T-helper 1 cell (primary cell): Measurements from ENCODE around the gene PRR20G.
A peak's percentile ranks its signal among the peaks of the same experiment; 100 is the strongest.
"Not testable (repeated sequence)": the region's sequence is repeated elsewhere in the genome, so short reads cannot be mapped to it uniquely, and the experiment has no call there.

ENCODE experiments used
- DNase-seq, 5 donors: peaks; one replicate each; pipeline ENCODE4 v3.0.0-alpha.2; 2012 to 2020

The PRR20G gene

GRCh38 chr3:127296959-127297358, 9.1 kb upstream of the PRR20G start:
- no peak for DNase-seq

DNA sequence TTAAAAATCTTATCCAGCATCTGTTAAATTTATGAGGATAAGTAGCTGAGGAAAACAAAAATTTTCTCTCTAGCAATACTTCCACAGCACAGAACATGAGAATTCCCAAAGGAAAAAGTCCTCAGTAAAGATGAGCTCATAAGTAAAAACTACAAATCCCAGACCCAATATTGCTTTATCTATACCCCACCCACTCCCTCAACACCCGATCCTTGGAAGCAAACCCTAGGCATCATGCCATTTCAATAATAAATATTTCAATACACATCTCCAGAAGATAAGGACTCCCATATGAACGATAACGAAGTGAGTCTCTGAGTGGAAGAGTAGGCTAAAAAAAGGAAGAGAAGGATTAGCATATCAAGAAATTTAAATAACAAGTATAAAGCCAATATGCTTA, 8.3 kb upstream of the PRR20G start:
- no peak for DNase-seq

DNA sequence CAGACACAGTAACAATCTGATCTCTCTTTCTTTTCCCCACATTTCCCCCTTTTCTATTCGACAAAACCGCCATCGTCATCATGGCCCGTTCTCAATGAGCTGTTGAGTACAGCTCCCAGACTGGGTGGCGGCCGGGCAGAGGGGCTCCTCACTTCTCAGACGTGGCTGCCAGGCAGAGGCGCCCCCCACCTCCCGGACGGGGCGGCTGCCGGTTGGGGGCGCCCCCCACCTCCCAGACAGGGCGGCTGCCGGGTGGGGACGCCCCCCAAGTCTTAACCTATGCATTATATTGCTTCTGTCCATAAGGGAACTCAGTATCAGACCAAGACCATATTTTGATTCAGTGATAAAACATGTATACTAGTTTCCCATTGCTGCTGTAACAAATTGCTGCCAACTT, 5.8 kb upstream of the PRR20G start:
- not testable (repeated sequence) for DNase-seq

DNA sequence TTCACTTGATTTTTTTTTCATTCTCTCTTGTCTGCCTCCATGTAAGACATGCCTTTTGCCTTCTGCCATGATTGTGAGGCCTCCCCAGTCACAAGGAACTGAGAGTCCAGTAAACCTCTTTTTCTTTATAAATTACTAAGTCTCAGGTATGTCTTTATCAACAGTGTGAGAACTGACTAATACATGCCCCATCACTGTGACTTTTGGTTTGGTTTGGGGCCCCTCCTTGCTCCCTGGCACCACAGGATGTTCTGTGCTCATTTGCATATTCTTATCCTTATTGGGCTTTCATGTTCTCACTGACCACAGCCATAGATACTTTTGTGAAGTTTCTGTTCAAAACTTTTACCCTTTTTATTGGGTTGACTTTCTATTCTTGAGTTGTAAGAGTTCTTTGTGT, 3.8 kb upstream of the PRR20G start:
- no peak for DNase-seq

GRCh38 chr3:127291114-127291513, 3.3 kb upstream of the PRR20G start:
- DNase-seq, result no peak

- peak in 1 of 5 donors; percentile 4 for DNase-seq
These were observed 2.1 kb upstream of the PRR20G start for GRCh38 chr3:127289706-127290575.

- peak in 1 of 5 donors; percentile 25 for DNase-seq
These were observed 1.3 kb upstream of the PRR20G start for GRCh38 chr3:127288921-127289705.

GRCh38 chr3:127288343-127288742, 497 bp upstream of the PRR20G start:
- no peak for DNase-seq

- DNase-seq, result no peak
These were observed 1.2 kb downstream of the PRR20G start for GRCh38 chr3:127286571-127287140.

GRCh38 chr3:127284258-127284657, 3.6 kb downstream of the PRR20G start:
- no peak for DNase-seq

DNA sequence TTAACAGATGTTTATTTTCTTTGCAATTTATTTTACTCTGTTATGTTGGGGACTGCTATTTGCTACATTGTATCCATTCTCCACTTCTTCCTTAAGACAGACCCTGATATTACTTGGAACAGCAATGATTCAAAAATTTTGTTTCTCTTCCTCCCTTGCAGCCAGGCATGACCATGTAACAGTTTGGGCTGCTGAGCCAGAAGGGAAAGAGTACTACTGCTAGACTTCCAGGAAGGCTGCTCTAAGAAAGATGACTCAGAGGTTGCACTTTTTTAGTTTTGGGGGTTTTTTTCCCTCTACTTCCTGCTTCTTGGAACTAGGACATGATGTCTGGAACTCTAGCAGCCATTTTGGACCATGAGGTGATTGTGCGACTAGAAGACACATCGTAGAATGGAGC, 10.3 kb downstream of the PRR20G start:
- DNase-seq, result no peak

- no peak for DNase-seq
These were observed 10.9 kb downstream of the PRR20G start for GRCh38 chr3:127276995-127277394.

DNA sequence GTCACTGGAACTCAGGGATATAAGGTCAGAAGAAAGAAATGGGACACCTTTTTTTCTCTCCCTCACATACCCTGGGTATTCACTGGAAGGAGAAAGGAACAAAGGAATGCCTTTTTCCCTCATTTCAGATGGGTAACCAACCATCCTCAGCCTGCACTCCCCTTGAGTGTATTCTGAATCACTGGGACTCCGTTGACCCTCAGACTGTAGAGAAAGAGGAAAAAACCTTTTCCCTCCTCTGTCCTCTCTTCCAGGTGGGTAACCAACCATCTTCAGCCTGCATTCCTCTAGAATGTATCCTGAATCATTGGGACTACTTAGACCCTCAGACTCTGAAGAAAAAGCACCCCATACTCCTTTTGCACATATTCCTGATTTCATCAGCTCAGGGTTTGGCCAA, 11.4 kb downstream of the PRR20G start:
- no peak for DNase-seq

- no peak for DNase-seq
These were observed 12.5 kb downstream of the PRR20G start for GRCh38 chr3:127275287-127275781.

- DNase-seq, result no peak
These were observed 13.6 kb downstream of the PRR20G start for GRCh38 chr3:127274200-127274760.

DNA sequence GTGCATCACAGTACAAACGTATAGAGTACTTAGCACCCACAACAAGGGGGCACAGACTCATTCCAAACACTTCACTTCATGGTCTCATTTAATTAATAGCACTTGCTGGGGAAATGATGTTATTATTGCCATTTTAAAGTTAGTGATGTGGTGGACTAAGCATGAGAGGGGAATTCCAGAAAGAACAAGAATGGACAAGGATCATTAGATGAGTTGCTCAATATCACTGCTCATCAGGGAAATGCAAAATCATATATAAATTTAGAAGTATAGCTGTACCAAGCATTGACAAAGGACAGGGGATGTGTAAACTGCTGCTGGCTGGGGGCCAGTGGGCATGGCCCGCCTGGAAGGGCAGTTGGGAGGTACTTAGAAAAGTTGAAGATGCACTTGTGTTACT, 14.6 kb downstream of the PRR20G start:
- no peak for DNase-seq

- no peak for DNase-seq
These were observed 21.7 kb downstream of the PRR20G start for GRCh38 chr3:127266186-127266585.

- no peak for DNase-seq
These were observed 22.3 kb downstream of the PRR20G start for GRCh38 chr3:127265581-127265981.

GRCh38 chr3:127264794-127265514, 22.9 kb downstream of the PRR20G start:
- no peak for DNase-seq

DNA sequence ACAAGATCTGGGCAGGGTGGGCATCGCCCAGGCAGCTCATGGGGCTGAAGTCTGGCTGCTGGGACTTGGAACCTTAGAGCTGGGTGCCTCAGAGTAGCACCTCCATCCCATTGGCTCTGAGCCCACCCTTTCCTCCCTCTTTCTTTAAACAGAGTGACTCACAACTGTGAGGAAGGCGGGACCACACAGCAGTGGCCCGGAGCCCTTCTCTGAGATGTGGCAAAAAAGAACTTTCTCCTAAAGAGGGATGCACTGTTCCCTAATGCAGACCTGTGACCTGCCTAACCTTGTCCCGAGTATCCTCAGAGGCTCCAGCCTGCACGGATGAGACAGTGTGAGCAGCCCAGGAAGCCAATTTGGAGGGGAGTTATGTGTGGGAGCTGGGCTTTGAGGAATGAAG, 23.6 kb downstream of the PRR20G start:
- DNase-seq, result no peak

DNA sequence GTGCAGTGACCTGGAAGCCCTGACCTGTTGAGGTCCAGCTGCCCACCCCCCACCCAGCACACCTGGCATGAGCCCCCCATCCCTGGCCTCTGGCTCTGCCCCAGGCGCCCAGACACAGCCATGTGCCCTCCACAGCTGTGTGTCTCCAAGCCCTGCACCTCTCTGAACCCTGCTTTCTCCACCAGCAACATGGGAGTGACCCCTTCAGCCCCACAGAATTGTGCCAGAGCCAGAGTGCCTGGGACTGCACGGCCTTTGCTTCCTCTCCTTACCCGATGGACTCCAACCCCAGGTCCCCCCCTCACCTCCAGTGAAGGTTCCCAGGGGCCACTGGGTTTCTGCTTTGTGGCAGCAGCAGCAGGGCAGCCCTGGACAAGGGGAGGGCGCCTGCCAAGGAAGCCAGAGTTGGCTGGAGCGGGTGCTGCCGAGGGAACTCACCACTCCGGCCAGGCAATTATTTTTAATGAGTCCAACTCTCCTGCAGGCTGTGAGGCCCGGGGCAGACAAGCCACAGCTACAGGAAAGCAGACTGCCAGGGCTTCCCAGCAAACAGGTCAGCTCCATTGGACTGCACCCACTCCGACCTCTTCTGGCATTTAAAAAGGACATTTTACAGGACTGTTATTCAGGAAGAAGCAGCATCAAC, 24.1 kb downstream of the PRR20G start:
- DNase-seq, result no peak

- DNase-seq, result no peak
These were observed 24.8 kb downstream of the PRR20G start for GRCh38 chr3:127263037-127263436.
